Hair follicle dermal papilla cell (primary cell): ENCODE measurements around the gene SLC7A6OS. TPM values are rescaled to one million over a fixed set of nuclear protein-coding genes. Genes with fewer than 3 reads are reported as not detected.

ENCODE experiments used
- small RNA-seq: library from RNA; depleted of rRNA; stranded (forward); fragments of <200 nt; gene quantifications from one replicate; pipeline ENCODE3, GENCODE V24; 2012
- total RNA-seq: library from RNA; depleted of rRNA; stranded (reverse); fragments of >200 nt; gene quantifications from 2 replicates; pipeline ENCODE4 v1.2.3, GENCODE V29; 2012

The SLC7A6OS gene
- 14.8 and 15.3 TPM in 2 replicates for total RNA-seq

GRCh38 chr16:68310774-68311511 is at the start of gene SLC7A6OS, which contains the start of gene PRMT7:
Gene SLC7A6OS (minus strand): TSS chr16:68310946. CDS start chr16:68310926, 20 bp downstream.
Gene PRMT7 (plus strand): TSS chr16:68311019. CDS start chr16:68315980, 4,961 bp downstream.

GRCh38 chr16:68264128-68265077 is 46.3 kb downstream of the SLC7A6OS start, which contains the start of gene SLC7A6:
Gene SLC7A6 (plus strand): TSS chr16:68264526. CDS start chr16:68274727, 10,201 bp downstream.

Small RNA genes lying within 50 kb of the gene (small RNA-seq; reads per million reads assigned to genes)
- 0.22 reads per million for gene RNU4-30P
- not detected for gene RNU6-1262P

Other genes with a start within 250 kb of the SLC7A6OS start
- gene NFATC3, start 225.6 kb downstream of the SLC7A6OS start, total RNA-seq: 33.8 and 40.6 TPM in 2 replicates
- 0.12 and 0.16 TPM in 2 replicates for gene ESRP2, start 74.8 kb downstream of the SLC7A6OS start, total RNA-seq
- 21.7 and 27.8 TPM in 2 replicates for gene PLA2G15, start 65.6 kb downstream of the SLC7A6OS start, total RNA-seq
- 25.1 and 39.6 TPM in 2 replicates for gene SLC7A6, start 46.4 kb downstream of the SLC7A6OS start, total RNA-seq
- 42.4 and 43.2 TPM in 2 replicates for gene PRMT7, start 73 bp upstream of the SLC7A6OS start, total RNA-seq
- 0.24 and 0.49 TPM in 2 replicates for gene SMPD3, start 137.6 kb upstream of the SLC7A6OS start, total RNA-seq
- 37.5 and 46.5 TPM in 2 replicates for gene ZFP90, start 228.3 kb upstream of the SLC7A6OS start, total RNA-seq